ENCODE measurements around the gene DLG2.

DNA sequence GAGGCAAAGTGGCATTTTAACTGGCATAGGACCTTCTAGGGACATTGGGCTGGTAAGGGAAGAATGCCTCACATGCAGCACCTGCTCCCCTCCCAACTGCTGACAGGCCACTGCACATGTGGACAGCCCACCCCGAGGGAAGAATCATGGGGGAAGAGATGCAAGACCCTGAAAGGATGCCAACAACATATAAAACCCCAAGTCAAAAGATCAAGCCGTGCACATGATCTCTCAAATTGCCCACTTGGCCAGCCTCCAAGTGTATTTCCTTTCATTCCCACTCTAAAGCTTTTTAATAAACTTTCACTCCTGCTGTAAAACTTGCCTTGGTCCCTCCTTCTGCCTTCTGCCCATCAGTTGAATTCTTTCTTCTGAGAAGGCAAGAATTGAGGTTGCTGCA, 1393.1 kb downstream of the DLG2 start:
- TF ChIP-seq POLR2A (IDR thresholded peaks at IDR 0.05), result no peak
- TF ChIP-seq, protein P1, sequence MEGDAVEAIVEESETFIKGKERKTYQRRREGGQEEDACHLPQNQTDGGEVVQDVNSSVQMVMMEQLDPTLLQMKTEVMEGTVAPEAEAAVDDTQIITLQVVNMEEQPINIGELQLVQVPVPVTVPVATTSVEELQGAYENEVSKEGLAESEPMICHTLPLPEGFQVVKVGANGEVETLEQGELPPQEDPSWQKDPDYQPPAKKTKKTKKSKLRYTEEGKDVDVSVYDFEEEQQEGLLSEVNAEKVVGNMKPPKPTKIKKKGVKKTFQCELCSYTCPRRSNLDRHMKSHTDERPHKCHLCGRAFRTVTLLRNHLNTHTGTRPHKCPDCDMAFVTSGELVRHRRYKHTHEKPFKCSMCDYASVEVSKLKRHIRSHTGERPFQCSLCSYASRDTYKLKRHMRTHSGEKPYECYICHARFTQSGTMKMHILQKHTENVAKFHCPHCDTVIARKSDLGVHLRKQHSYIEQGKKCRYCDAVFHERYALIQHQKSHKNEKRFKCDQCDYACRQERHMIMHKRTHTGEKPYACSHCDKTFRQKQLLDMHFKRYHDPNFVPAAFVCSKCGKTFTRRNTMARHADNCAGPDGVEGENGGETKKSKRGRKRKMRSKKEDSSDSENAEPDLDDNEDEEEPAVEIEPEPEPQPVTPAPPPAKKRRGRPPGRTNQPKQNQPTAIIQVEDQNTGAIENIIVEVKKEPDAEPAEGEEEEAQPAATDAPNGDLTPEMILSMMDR (IDR thresholded peaks at IDR 0.05), result no peak

Measured in suprapubic skin (tissue), 3 donors.